Keratinocyte (primary cell): ENCODE measurements around the gene KIF18B. TPM values are rescaled to one million over a fixed set of nuclear protein-coding genes. Genes with fewer than 3 reads are reported as not detected.

Source experiments
- DNase-seq: peaks from one replicate; pipeline ENCODE4 v3.0.0-alpha.2; 2011; ENCODE audit warnings: low read depth, missing footprints, low spot score
- FAIRE-seq: peaks from 2 replicates; lab custom pipeline; 2011; peaks lifted over from hg19 to GRCh38; lab: Jason Lieb, UNC
- H2AFZ ChIP-seq: 2 replicates; pipeline ENCODE4 v1.6.0; 2012; ENCODE audit warnings: low read length, control low read depth, inconsistent platforms; ENCODE audit not compliant: control insufficient read depth
- H3K27ac ChIP-seq: 2 replicates; pipeline ENCODE4 v1.5.1; 2011; ENCODE audit warnings: low read length; ENCODE audit not compliant: control insufficient read depth, insufficient read depth
- H3K27me3 ChIP-seq: 3 replicates; pipeline ENCODE4 v1.6.0; 2011; ENCODE audit warnings: low read length; ENCODE audit not compliant: control insufficient read depth, insufficient read depth; ENCODE audit errors: extremely low read depth
- H3K36me3 ChIP-seq, 2 experiments: 2 replicates in 1 of 2; 3 replicates in 1 of 2; pipeline ENCODE4 v1.5.1; 2011; ENCODE audit warnings: low read length in 2 of 2, mild to moderate bottlenecking in 1 of 2; ENCODE audit not compliant: control insufficient read depth in 2 of 2, insufficient read depth in 2 of 2; ENCODE audit errors: extremely low read depth in 1 of 2
- H3K4me1 ChIP-seq: 3 replicates; pipeline ENCODE4 v1.5.1; 2011; ENCODE audit warnings: low read length; ENCODE audit not compliant: control insufficient read depth, insufficient read depth; ENCODE audit errors: extremely low read depth
- H3K4me2 ChIP-seq: 3 replicates; pipeline ENCODE4 v1.6.0; 2011; ENCODE audit warnings: low read depth, low read length; ENCODE audit not compliant: control insufficient read depth, insufficient read depth; ENCODE audit errors: extremely low read depth
- H3K4me3 ChIP-seq, 3 experiments: fragments of 200-600 bp in 1 of 3; sonication (generic) in 1 of 3; 2 replicates in 2 of 3; 3 replicates in 1 of 3; pipeline ENCODE4 v1.5.1; 2011 to 2016; ENCODE audit warnings: low read length in 3 of 3, mild to moderate bottlenecking in 3 of 3, control low read depth in 2 of 3, inconsistent platforms in 1 of 3, low read depth in 1 of 3, mixed read lengths in 1 of 3, mixed run types in 1 of 3, moderate library complexity in 1 of 3; ENCODE audit not compliant: control insufficient read depth in 2 of 3, insufficient read depth in 2 of 3; ENCODE audit errors: extremely low read depth in 1 of 3
- H3K79me2 ChIP-seq: 2 replicates; pipeline ENCODE4 v1.6.0; 2012; ENCODE audit warnings: low read length; ENCODE audit not compliant: control insufficient read depth, insufficient read depth
- H3K9ac ChIP-seq: 3 replicates; pipeline ENCODE4 v1.6.0; 2011; ENCODE audit warnings: low read length; ENCODE audit not compliant: control insufficient read depth, insufficient read depth; ENCODE audit errors: extremely low read depth
- H3K9me1 ChIP-seq: 3 replicates; pipeline ENCODE4 v1.6.0; 2011; ENCODE audit warnings: low read length; ENCODE audit not compliant: control insufficient read depth, insufficient read depth; ENCODE audit errors: extremely low read depth
- H3K9me3 ChIP-seq: 2 replicates; pipeline ENCODE4 v1.5.1; 2012; ENCODE audit warnings: low read depth, low read length; ENCODE audit not compliant: control insufficient read depth
- H4K20me1 ChIP-seq: 3 replicates; pipeline ENCODE4 v1.6.0; 2011; ENCODE audit warnings: low read length; ENCODE audit not compliant: control insufficient read depth, insufficient read depth; ENCODE audit errors: extremely low read depth
- EZH2 ChIP-seq: IDR thresholded peaks from one replicate; pipeline ENCODE4 v1.6.1; 2012; ENCODE audit warnings: inconsistent platforms, mild to moderate bottlenecking, low read length, moderate library complexity
- dilution Hi-C: fragments of 300-500 bp; cut with MboI; formaldehyde crosslinking; loops from one replicate; pipeline ENCODE4 v1.7.0; 2020; ENCODE audit warnings: low sequenced_read_pairs; ENCODE audit not compliant: extremely low pct_ligation_motif_present
- polyA plus RNA-seq, 5 experiments: library from polyadenylated mRNA; depleted of rRNA in 3 of 5; stranded (reverse) in 3 of 5; stranded (forward) in 1 of 5; unstranded in 1 of 5; fragments of >200 nt; gene quantifications; 1 replicate in 1 of 5; 2 replicates in 3 of 5; 3 replicates in 1 of 5; pipeline versions ENCODE4 v1.2.1 to v1.2.3, GENCODE V29; 2011 to 2012; ENCODE audit warnings: missing spikeins in 2 of 5, low read depth in 1 of 5, low replicate concordance in 1 of 5
- TF ChIP-seq, protein P1 (sequence below), 3 experiments: IDR thresholded peaks in 1 of 3; conservative IDR thresholded peaks in 1 of 3; optimal IDR thresholded peaks in 1 of 3; 2 replicates in 2 of 3; 3 replicates in 1 of 3; pipeline versions ENCODE3 to v1.5.1; 2011; ENCODE audit warnings: low read length in 3 of 3, mild to moderate bottlenecking in 3 of 3, moderate library complexity in 2 of 3, control low read depth in 1 of 3, inconsistent platforms in 1 of 3; ENCODE audit not compliant: insufficient read depth in 2 of 3; ENCODE audit errors: extremely low read depth in 1 of 3

KIF18B gene
- polyA plus RNA-seq, 1 donor (not counting 4 experiments of a cell fraction or from before 2014, with no cell fraction given): 5.1 TPM

- Histone ChIP-seq H3K36me3 (no peaks in the 10 kb centered on the region), H3K9ac (no peak overlapping the region), H4K20me1 (no peaks in the 10 kb centered on the region), H3K27me3 (no peaks in the 10 kb centered on the region), H3K4me1 (peaks cover 29% of the 10 kb centered on the region), H3K9me1 (peaks cover 2% of the 10 kb centered on the region), H3K27ac (no peak overlapping the region), H3K4me2 (peak overlapping the region; percentile 89), H3K4me3 (no peak overlapping the region), H2AFZ (peak overlapping the region; percentile 37), H3K79me2 (no peaks in the 10 kb centered on the region), H3K9me3 (no peaks in the 10 kb centered on the region)
- DNase-seq (no peak), FAIRE-seq (peak; percentile 65)
- dilution Hi-C loops: loop anchor here (25.0 kb wide), 1 partner anchor 95 kb away; no protein-coding TSS in a partner anchor
- no peak for TF ChIP-seq EZH2
- TF ChIP-seq, protein P1, sequence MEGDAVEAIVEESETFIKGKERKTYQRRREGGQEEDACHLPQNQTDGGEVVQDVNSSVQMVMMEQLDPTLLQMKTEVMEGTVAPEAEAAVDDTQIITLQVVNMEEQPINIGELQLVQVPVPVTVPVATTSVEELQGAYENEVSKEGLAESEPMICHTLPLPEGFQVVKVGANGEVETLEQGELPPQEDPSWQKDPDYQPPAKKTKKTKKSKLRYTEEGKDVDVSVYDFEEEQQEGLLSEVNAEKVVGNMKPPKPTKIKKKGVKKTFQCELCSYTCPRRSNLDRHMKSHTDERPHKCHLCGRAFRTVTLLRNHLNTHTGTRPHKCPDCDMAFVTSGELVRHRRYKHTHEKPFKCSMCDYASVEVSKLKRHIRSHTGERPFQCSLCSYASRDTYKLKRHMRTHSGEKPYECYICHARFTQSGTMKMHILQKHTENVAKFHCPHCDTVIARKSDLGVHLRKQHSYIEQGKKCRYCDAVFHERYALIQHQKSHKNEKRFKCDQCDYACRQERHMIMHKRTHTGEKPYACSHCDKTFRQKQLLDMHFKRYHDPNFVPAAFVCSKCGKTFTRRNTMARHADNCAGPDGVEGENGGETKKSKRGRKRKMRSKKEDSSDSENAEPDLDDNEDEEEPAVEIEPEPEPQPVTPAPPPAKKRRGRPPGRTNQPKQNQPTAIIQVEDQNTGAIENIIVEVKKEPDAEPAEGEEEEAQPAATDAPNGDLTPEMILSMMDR (optimal IDR thresholded peaks at IDR 0.05 in 1 of 3, IDR thresholded peaks at IDR 0.05 in 1 of 3, conservative IDR thresholded peaks at IDR 0.05 in 1 of 3; ENCODE audit: extremely low read depth in 1 of 3, insufficient read depth in 2 of 3, low read length in 3 of 3): peak in 2 of 3 experiments; percentile 8 to 10
Observed at GRCh38 chr17:44916781-44917241, 30.8 kb downstream of the KIF18B start.

GRCh38 chr17:44915862-44916780 is 31.5 kb downstream of the KIF18B start:
- H3K27me3 ChIP-seq: no peaks in the 10 kb centered on the region
- H3K79me2 ChIP-seq: no peaks in the 10 kb centered on the region
- FAIRE-seq (peak; percentile 55), DNase-seq (no peak)
- no peak overlapping the region for H3K4me3 ChIP-seq
- H4K20me1 ChIP-seq: no peaks in the 10 kb centered on the region
- no peak overlapping the region for H3K9ac ChIP-seq
- peaks cover 33% of the 10 kb centered on the region for H3K4me1 ChIP-seq
- peak overlapping the region; percentile 89 for H3K4me2 ChIP-seq
- no peaks in the 10 kb centered on the region for H3K9me3 ChIP-seq
- H3K36me3 ChIP-seq: no peaks in the 10 kb centered on the region
- H2AFZ ChIP-seq: peak overlapping the region; percentile 37
- H3K27ac ChIP-seq: no peak overlapping the region
- TF ChIP-seq, protein P1 (optimal IDR thresholded peaks at IDR 0.05 in 1 of 3, IDR thresholded peaks at IDR 0.05 in 1 of 3, conservative IDR thresholded peaks at IDR 0.05 in 1 of 3; ENCODE audit: extremely low read depth in 1 of 3, insufficient read depth in 2 of 3, low read length in 3 of 3): no peak
- no peak for TF ChIP-seq EZH2
- dilution Hi-C loops: loop anchor here (25.0 kb wide), 1 partner anchor 96 kb away; no protein-coding TSS in a partner anchor
- peaks cover 2% of the 10 kb centered on the region for H3K9me1 ChIP-seq
